Activated T-cell treated with anti-CD3 and anti-CD28 coated beads, Interleukin-2, amount 50 U/mL, for 72 hours (primary cell): ENCODE results near the gene CD70. TPM values are rescaled to one million over a fixed set of nuclear protein-coding genes. Genes with fewer than 3 reads are reported as not detected.
"Not testable (repeated sequence)": the region's sequence is repeated elsewhere in the genome, so short reads cannot be mapped to it uniquely, and the experiment has no call there.

ENCODE experiments used
- ATAC-seq, 2 donors: fragments of 150-1000 bp; cut with Tn5 transposase; replicated peaks in 1 of 2; 2 replicates each; pipeline ENCODE4 v1.10.0; 2021; ENCODE audit warnings: moderate library complexity in 2 of 2, mild to moderate bottlenecking in 1 of 2
- DNase-seq, 2 donors: peaks; one replicate each; pipeline ENCODE4 v3.0.0; 2021 to 2022; ENCODE audit warnings: mixed read lengths in 1 of 2
- H3K27ac Mint-ChIP-seq: one replicate; pipeline ENCODE4 v1.8.0; 2022; ENCODE audit warnings: mild to moderate bottlenecking, moderate library complexity, mixed read lengths
- H3K27me3 Mint-ChIP-seq: one replicate; pipeline ENCODE4 v1.8.0; 2022; ENCODE audit warnings: low read depth, mixed read lengths
- H3K36me3 Mint-ChIP-seq, 2 donors: one replicate each; pipeline ENCODE4 v1.8.0; 2022; ENCODE audit warnings: mixed read lengths in 2 of 2, mild to moderate bottlenecking in 1 of 2; ENCODE audit not compliant: insufficient read depth in 2 of 2
- H3K4me1 Mint-ChIP-seq: one replicate; pipeline ENCODE4 v1.8.0; 2022; ENCODE audit warnings: low read depth, mixed read lengths
- H3K4me3 Mint-ChIP-seq, 2 donors: one replicate each; pipeline ENCODE4 v1.8.0; 2022; ENCODE audit warnings: mild to moderate bottlenecking in 2 of 2, mixed read lengths in 2 of 2, moderate library complexity in 2 of 2
- H3K9me3 Mint-ChIP-seq, 2 donors: one replicate each; pipeline ENCODE4 v1.8.0; 2022; ENCODE audit warnings: mixed read lengths in 2 of 2
- total RNA-seq, 2 donors: library from RNA; stranded (reverse); gene quantifications; one replicate each; pipeline ENCODE4 v1.2.3, GENCODE V29; 2022

CD70 gene
- total RNA-seq, 2 donors from 2014 or later, result 25.0 to 31.5 TPM

DNA sequence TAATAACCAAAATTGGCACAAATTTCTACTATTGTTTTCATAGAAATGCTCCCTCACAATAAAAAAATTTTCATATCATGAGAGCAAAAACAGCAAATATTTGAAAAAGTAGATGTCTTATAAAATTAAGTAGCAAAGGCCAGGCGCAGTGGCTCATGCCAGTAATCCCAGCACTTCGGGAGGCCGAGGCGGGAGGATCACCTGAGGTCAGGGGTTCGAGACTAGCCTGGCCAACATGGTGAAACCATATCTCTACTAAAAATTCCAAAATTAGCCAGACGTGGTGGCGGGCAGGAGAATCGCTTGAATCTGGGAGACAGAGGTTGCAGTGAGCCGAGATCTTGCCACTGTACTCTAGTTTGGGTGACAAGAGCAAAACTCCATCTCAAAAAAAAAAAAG lies 17.2 kb upstream of the CD70 start:
- not testable (repeated sequence) for ATAC-seq

DNA sequence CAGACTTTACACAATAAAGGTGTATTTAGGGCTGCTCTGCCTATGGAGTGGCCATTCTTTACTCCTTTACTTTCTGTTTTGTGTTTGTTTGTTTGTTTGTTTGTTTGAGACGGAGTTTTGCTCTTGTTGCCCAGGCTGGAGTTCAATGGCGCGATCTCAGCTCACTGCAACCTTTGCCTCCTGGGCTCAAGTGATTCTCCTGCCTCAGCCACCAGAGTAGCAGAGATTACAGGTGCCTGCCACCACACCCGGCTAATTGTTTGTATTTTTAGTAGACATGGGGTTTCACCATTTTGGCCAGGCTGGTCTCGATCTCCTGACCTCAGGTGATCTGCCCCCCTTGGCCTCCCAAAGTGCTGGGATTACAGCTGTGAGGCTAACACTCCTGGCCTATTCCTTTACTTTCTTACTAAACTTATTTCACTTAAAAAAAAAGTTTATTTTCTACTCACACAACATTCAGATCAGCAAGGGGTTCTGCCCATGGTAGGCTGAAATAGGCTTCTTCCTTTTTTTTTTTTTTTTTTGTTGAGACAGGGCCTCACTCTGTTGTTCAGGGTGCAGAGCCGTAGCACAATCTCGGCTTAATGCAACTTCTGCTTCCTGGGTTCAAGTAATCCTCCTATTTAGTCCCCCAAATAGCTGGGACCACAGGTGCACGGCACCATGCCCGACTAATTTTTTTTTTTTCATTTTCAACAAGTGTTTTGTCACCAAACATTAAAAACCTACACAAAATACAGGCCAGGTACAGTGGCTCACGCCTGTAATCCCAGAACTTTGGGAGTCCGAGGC lies 15.5 kb upstream of the CD70 start:
- H3K27ac Mint-ChIP-seq, H3K4me3 Mint-ChIP-seq, H3K9me3 Mint-ChIP-seq, ATAC-seq, DNase-seq, H3K36me3 Mint-ChIP-seq: not testable (repeated sequence)
- H3K27me3 Mint-ChIP-seq, result peaks cover 21% of the 10 kb centered on the region
- peaks cover 39% of the 10 kb centered on the region for H3K4me1 Mint-ChIP-seq

More for the DNA sequence above, 17.2 kb upstream of the CD70 start:
- peaks cover 41% of the 10 kb centered on the region for H3K4me1 Mint-ChIP-seq
- not testable (repeated sequence) for H3K9me3 Mint-ChIP-seq, DNase-seq, H3K27ac Mint-ChIP-seq, H3K4me3 Mint-ChIP-seq, H3K36me3 Mint-ChIP-seq
- H3K27me3 Mint-ChIP-seq, result peaks cover 34% of the 10 kb centered on the region

GRCh38 chr19:6604906-6605305 lies 14.0 kb upstream of the CD70 start:
- H3K27ac Mint-ChIP-seq, result no peak overlapping the region
- peaks cover 44% of the 10 kb centered on the region for H3K4me1 Mint-ChIP-seq
- no peaks in the 10 kb centered on the region for H3K36me3 Mint-ChIP-seq
- no peaks in the 10 kb centered on the region for H3K9me3 Mint-ChIP-seq
- ATAC-seq, result no peak
- no peak for DNase-seq
- peaks cover 8% of the 10 kb centered on the region for H3K27me3 Mint-ChIP-seq
- H3K4me3 Mint-ChIP-seq, result no peak overlapping the region

GRCh38 chr19:6602729-6603114 lies 11.8 kb upstream of the CD70 start:
- no peak overlapping the region for H3K27ac Mint-ChIP-seq
- DNase-seq, result no peak
- H3K4me1 Mint-ChIP-seq, result peaks cover 48% of the 10 kb centered on the region
- H3K4me3 Mint-ChIP-seq, result no peak overlapping the region
- no peaks in the 10 kb centered on the region for H3K27me3 Mint-ChIP-seq
- no peak for ATAC-seq
- H3K9me3 Mint-ChIP-seq, result no peaks in the 10 kb centered on the region
- no peaks in the 10 kb centered on the region for H3K36me3 Mint-ChIP-seq

DNA sequence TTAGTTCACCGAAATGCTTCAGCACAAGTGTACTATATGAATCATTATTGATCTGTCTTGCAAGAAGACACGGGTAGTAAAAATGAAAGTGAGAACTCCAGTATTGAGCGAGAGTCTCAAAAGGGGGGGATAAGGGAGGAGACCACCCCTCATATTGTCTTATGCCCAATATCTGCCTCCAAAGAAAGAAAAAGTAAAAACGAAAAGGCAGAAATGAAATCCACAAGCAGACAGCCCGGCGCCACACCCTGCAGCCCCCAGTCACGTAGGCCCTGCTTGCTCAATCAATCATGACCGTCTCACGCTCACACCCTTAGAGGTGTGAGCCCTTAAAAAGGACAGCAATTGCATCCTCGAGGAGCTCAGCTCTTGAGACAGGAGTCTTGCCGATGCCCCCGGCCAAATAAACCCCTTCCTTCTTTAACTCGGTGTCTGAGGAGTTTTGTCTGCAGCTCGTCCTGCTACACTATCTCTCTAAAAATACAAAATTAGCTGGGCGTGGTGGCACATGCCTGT lies 10.6 kb upstream of the CD70 start:
- H3K9me3 Mint-ChIP-seq, H3K27ac Mint-ChIP-seq, H3K27me3 Mint-ChIP-seq, H3K36me3 Mint-ChIP-seq: not testable (repeated sequence)
- DNase-seq, result peak in 1 of 2 donors; percentile 41
- peak; percentile 66 to 87 for ATAC-seq
- Mint-ChIP-seq H3K4me1 (peaks cover 49% of the 10 kb centered on the region), H3K4me3 (peak overlapping the region; percentile 54 to 74)

DNA sequence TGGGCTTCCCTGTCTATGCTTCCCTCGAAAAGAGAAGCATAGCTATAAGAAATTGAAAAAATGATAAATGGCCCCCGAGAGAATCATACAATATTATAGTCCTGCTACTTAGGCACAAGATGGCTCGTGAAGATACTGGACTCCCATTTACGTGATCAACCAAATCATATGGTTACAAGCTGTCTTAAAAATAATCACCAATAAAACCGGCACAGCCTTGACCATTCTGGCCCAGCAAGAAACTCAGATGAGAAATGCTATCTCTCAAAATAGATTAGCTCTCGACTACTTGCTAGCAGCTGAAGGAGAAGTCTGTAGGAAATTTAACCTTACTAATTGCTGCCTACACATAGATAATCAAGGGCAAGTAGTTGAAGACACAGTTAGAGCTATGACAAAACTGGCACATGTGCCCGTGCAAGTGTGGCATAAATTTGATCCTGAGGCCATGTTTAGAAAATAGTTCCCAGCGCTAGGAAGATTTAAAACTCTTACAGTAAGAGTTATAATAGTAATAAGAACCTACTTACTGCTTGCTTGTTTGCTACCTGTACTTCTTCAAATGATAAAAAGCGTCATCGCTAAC lies 10.1 kb upstream of the CD70 start:
- not testable (repeated sequence) for H3K27me3 Mint-ChIP-seq, H3K36me3 Mint-ChIP-seq, ATAC-seq, DNase-seq, H3K9me3 Mint-ChIP-seq, H3K27ac Mint-ChIP-seq
- H3K4me3 Mint-ChIP-seq, result peak overlapping the region; percentile 54 to 74
- peaks cover 49% of the 10 kb centered on the region for H3K4me1 Mint-ChIP-seq

GRCh38 chr19:6599866-6600454 lies 9.0 kb upstream of the CD70 start:
- H3K27me3 Mint-ChIP-seq, result no peaks in the 10 kb centered on the region
- H3K9me3 Mint-ChIP-seq, result no peaks in the 10 kb centered on the region
- peak overlapping the region in 1 of 2 donors; percentile 74 for H3K4me3 Mint-ChIP-seq
- H3K27ac Mint-ChIP-seq, result no peak overlapping the region
- no peak for ATAC-seq
- H3K36me3 Mint-ChIP-seq, result no peaks in the 10 kb centered on the region
- no peak for DNase-seq
- peaks cover 49% of the 10 kb centered on the region for H3K4me1 Mint-ChIP-seq

GRCh38 chr19:6598254-6598892 lies 7.4 kb upstream of the CD70 start:
- H3K36me3 Mint-ChIP-seq, H3K9me3 Mint-ChIP-seq, H3K27me3 Mint-ChIP-seq, DNase-seq: not testable (repeated sequence)
- ATAC-seq, result peak in 1 of 2 donors; percentile 33
- H3K4me3 Mint-ChIP-seq, result peak overlapping the region; percentile 6 to 66
- H3K27ac Mint-ChIP-seq, result peak overlapping the region; percentile 10
- peaks cover 55% of the 10 kb centered on the region for H3K4me1 Mint-ChIP-seq

DNA sequence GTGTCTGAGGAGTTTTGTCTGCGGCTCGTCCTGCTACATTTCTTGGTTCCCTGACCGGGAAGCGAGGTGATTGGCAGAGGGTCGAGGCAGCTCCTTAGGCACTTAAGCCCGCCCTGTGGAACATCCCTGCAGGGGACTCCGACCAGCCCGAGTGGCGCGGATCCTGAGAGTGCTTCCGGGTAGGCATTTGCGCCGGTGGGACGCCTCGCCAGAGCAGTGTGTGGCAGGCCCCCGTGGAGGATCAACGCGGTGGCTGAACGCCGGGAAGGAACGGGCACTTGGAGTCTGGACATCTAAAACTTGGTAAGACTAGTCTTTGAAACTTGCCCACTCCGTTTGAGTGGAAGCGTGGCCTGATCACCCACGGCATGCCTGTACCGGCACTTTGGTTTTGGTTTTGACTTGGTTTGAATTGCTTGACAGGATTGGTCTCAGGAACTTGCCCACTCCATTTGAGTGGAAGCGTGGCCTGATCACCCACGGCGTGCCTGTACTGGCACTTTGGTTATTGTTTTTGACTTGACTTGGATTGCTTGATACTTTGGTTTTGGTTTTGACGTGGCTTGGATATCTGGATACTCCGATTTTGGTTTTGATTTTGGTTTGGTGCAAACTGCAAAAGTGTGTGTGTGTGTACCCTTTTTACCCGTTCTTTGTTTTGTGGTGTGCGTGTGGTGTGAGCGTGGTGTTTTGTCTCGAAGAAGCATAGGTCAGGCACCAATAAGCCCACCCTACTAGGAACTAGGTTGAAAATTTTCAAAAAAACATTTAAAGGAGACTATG lies 6.7 kb upstream of the CD70 start:
- peak overlapping the region; percentile 6 to 66 for H3K4me3 Mint-ChIP-seq
- ATAC-seq, H3K27ac Mint-ChIP-seq: not testable (repeated sequence)

DNA sequence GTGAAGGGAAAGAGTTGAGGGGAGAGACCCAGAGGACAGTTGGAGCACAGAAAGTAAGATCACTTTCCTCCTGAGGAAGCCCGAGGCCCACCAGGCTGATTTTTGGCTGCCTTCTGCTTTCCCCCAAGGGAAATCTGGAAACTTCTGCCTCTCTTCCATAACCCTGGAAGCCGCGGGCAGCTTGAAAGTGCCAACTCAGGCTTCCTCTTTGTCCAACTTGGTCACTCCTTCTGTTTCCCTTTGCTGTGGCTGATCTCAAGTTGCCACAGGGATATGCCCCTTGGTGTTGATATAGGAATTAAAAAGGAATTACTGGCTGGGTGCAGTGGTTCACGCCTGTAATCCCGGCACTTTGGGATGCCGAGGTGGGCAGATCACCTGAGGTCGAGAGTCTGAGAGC lies 5.7 kb upstream of the CD70 start:
- H3K36me3 Mint-ChIP-seq, result peaks cover 0 to 2% of the 10 kb centered on the region in 2 donors
- H3K27me3 Mint-ChIP-seq, result peaks cover 15% of the 10 kb centered on the region
- ATAC-seq (no peak), DNase-seq (no peak)
- H3K27ac Mint-ChIP-seq, result no peak overlapping the region
- peaks cover 57% of the 10 kb centered on the region for H3K4me1 Mint-ChIP-seq
- no peaks in the 10 kb centered on the region for H3K9me3 Mint-ChIP-seq
- no peak overlapping the region for H3K4me3 Mint-ChIP-seq

More for the DNA sequence above, 6.7 kb upstream of the CD70 start:
- not testable (repeated sequence) for H3K27me3 Mint-ChIP-seq, DNase-seq, H3K9me3 Mint-ChIP-seq, H3K36me3 Mint-ChIP-seq
- peaks cover 53% of the 10 kb centered on the region for H3K4me1 Mint-ChIP-seq

- Mint-ChIP-seq H3K27me3 (peaks cover 36% of the 10 kb centered on the region), H3K4me1 (peaks cover 56% of the 10 kb centered on the region), H3K27ac (peak overlapping the region; percentile 35), H3K4me3 (peak overlapping the region; percentile 67 to 69), H3K36me3 (peaks cover 6 to 11% of the 10 kb centered on the region in 2 donors), H3K9me3 (no peaks in the 10 kb centered on the region)
- DNase-seq (peak in 1 of 2 donors; percentile 28), ATAC-seq (peak; percentile 19 to 31)
Measured at GRCh38 chr19:6593651-6594416, 2.9 kb upstream of the CD70 start.
